22Rv1 (cell line): ENCODE data around the gene CST9.

Experiments used
- ZFX ChIP-seq: fragments of 450-650 bp; IDR thresholded peaks from 2 replicates; pipeline ENCODE4 v1.6.1; 2017; ENCODE audit warnings: antibody characterized with exemption, borderline replicate concordance
- TF ChIP-seq, protein P1 (sequence below): fragments of 450-650 bp; IDR thresholded peaks from 2 replicates; pipeline ENCODE4 v1.5.1; 2017; ENCODE audit warnings: mild to moderate bottlenecking

DNA sequence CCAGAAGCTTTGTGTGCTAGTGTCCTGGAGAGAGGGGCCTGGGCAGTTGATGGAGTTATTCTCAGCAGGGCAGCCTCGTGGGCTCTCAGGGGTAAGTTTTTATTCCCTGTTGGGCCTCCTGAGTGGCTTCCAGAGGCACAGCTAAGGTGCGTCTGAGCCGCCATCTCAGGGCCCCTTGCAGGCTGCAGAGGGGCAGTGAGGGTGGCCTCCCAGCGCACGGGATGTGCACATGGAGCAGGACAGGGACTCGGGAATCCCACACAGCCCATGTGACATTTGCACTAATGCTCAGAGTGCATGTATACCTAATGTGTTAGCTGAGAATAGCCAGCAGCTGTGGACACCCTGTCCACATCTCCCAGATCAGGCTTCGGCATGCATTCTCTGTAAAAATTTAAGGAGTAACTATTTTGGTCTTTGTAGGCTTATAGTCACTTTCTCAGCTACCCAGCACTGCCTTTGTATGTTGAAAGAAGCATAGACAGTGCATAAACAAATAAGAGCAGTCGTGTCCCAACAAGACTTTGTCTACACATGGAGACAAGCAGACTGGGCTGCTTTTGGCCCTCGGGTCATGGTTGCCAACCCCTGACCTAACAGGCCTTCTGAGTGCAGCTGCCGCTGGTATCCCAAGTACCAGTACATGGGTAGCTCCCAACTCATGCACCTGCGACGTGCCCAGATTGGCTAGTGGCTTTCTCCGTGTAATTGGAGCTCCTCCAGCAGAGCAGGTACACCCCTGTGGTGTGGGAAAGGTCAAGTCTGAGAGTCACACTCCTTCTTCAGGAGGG, 18.8 kb downstream of the CST9 start:
- TF ChIP-seq, protein P1, sequence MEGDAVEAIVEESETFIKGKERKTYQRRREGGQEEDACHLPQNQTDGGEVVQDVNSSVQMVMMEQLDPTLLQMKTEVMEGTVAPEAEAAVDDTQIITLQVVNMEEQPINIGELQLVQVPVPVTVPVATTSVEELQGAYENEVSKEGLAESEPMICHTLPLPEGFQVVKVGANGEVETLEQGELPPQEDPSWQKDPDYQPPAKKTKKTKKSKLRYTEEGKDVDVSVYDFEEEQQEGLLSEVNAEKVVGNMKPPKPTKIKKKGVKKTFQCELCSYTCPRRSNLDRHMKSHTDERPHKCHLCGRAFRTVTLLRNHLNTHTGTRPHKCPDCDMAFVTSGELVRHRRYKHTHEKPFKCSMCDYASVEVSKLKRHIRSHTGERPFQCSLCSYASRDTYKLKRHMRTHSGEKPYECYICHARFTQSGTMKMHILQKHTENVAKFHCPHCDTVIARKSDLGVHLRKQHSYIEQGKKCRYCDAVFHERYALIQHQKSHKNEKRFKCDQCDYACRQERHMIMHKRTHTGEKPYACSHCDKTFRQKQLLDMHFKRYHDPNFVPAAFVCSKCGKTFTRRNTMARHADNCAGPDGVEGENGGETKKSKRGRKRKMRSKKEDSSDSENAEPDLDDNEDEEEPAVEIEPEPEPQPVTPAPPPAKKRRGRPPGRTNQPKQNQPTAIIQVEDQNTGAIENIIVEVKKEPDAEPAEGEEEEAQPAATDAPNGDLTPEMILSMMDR: no peak
- no peak for TF ChIP-seq ZFX
